IMR-90 (cell line): ENCODE measurements around the gene ALDH2.

Experiments used
- CTCF ChIP-seq: conservative IDR thresholded peaks from 2 replicates; pipeline ENCODE4 v1.5.1; 2012; ENCODE audit warnings: mild to moderate bottlenecking, low read depth, low read length, improper control_type of control experiment
- FOS ChIP-seq: fragments of 150-350 bp; IDR thresholded peaks from 2 replicates; pipeline ENCODE4 v1.6.1; 2016; ENCODE audit warnings: low read depth, low read length
- MAFK ChIP-seq: IDR thresholded peaks from 2 replicates; pipeline ENCODE4 v1.6.1; 2012; ENCODE audit warnings: low read depth, low read length, improper control_type of control experiment
- USF2 ChIP-seq: fragments of 150-350 bp; IDR thresholded peaks from 2 replicates; pipeline ENCODE4 v1.6.1; 2017; ENCODE audit warnings: mild to moderate bottlenecking, antibody characterized with exemption, low read length, low read depth

- TF ChIP-seq CTCF = no peak
- TF ChIP-seq MAFK = no peak
- TF ChIP-seq FOS = no peak
- no peak for TF ChIP-seq USF2
Measured at GRCh38 chr12:111741235-111741812, 25.4 kb upstream of the ALDH2 start.
